HG03097 (cell line): ENCODE data around the gene RERE.
A peak's percentile ranks its signal among the peaks of the same experiment; 100 is the strongest.

Experiments used
- ATAC-seq: cut with Tn5 transposase; IDR thresholded peaks from one replicate; pipeline ENCODE4 v1.9.1; 2021; ENCODE audit not compliant: unreplicated experiment, low FRiP score

Gene RERE

GRCh38 chr1:8443558-8444194 is 373.8 kb downstream of the RERE start:
- no peak for ATAC-seq

- no peak for ATAC-seq
Observed at GRCh38 chr1:8441426-8441825, 376.0 kb downstream of the RERE start.

GRCh38 chr1:8439015-8439702 is 378.3 kb downstream of the RERE start:
- ATAC-seq: no peak

- no peak for ATAC-seq
Observed at GRCh38 chr1:8438489-8438888, 379.0 kb downstream of the RERE start.

- no peak for ATAC-seq
Observed at GRCh38 chr1:8437347-8437746, 380.1 kb downstream of the RERE start.

- ATAC-seq: no peak
Observed at GRCh38 chr1:8435569-8436071, 381.8 kb downstream of the RERE start.

GRCh38 chr1:8434101-8434500 is 383.3 kb downstream of the RERE start:
- ATAC-seq: no peak

GRCh38 chr1:8431784-8432183 is 385.7 kb downstream of the RERE start:
- ATAC-seq: no peak

- ATAC-seq: no peak
Observed at GRCh38 chr1:8431019-8431418, 386.4 kb downstream of the RERE start.

GRCh38 chr1:8430476-8430875 is 387.0 kb downstream of the RERE start:
- no peak for ATAC-seq

GRCh38 chr1:8429549-8430110 is 387.8 kb downstream of the RERE start:
- ATAC-seq: no peak

- no peak for ATAC-seq
Observed at GRCh38 chr1:8428441-8428840, 389.0 kb downstream of the RERE start.

- ATAC-seq: no peak
Observed at GRCh38 chr1:8427986-8428385, 389.5 kb downstream of the RERE start.

- peak; percentile 51 for ATAC-seq
Observed at GRCh38 chr1:8427493-8427892, 389.9 kb downstream of the RERE start.

- peak; percentile 3 for ATAC-seq
Observed at GRCh38 chr1:8426996-8427395, 390.4 kb downstream of the RERE start.

GRCh38 chr1:8425781-8426161 is 391.7 kb downstream of the RERE start:
- no peak for ATAC-seq

GRCh38 chr1:8425150-8425780 is 392.2 kb downstream of the RERE start:
- ATAC-seq: no peak

GRCh38 chr1:8424539-8425116 is 392.8 kb downstream of the RERE start:
- ATAC-seq: no peak

GRCh38 chr1:8423692-8424538 is 393.5 kb downstream of the RERE start:
- no peak for ATAC-seq

GRCh38 chr1:8423269-8423691 is 394.2 kb downstream of the RERE start:
- no peak for ATAC-seq
